GM23248 (cell line): ENCODE results near the gene GLS.

Experiments used
- EZH2 ChIP-seq: fragments of 200-600 bp; sonication (generic); IDR thresholded peaks from 2 replicates; pipeline ENCODE4 v1.6.1; 2018; ENCODE audit warnings: antibody characterized with exemption, mild to moderate bottlenecking; ENCODE audit not compliant: insufficient read depth, poor library complexity, severe bottlenecking
- EZH2phosphoT487 ChIP-seq: fragments of 200-600 bp; sonication (generic); IDR thresholded peaks from 2 replicates; pipeline ENCODE4 v1.6.1; 2018; ENCODE audit warnings: antibody characterized with exemption, moderate library complexity, mild to moderate bottlenecking, low read depth; ENCODE audit not compliant: insufficient read depth

DNA sequence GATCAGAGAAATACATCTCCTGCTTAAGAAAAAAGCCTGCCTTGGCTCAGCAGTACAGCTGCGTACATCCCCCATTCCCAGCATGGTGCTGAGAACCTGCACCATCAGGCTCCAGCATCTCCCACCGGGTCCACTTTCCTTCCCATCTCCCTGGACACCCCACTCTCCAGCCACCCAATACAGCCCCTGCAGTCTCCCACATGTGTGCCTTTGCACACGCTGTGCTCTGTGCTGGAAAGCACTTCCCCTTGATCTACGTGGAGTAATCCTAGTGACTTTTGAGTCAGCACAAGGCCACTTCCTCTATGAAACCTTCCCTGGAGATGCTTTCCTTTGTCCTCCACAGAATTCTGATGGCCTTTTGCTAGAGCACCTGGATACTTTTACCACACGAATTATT, 116.3 kb downstream of the GLS start:
- no peak for TF ChIP-seq EZH2
- TF ChIP-seq EZH2phosphoT487 = no peak
